SIG-M5 treated with dmso at 0.1 percent for 504 hours (cell line): ENCODE results near the gene AXDND1.
A peak's percentile ranks its signal among the peaks of the same experiment; 100 is the strongest.

ENCODE experiments used
- DNase-seq: peaks from one replicate; lab custom pipeline; 2025; ENCODE audit not compliant: unreplicated experiment; lab: John Stamatoyannopoulos, UW

AXDND1 gene

DNA sequence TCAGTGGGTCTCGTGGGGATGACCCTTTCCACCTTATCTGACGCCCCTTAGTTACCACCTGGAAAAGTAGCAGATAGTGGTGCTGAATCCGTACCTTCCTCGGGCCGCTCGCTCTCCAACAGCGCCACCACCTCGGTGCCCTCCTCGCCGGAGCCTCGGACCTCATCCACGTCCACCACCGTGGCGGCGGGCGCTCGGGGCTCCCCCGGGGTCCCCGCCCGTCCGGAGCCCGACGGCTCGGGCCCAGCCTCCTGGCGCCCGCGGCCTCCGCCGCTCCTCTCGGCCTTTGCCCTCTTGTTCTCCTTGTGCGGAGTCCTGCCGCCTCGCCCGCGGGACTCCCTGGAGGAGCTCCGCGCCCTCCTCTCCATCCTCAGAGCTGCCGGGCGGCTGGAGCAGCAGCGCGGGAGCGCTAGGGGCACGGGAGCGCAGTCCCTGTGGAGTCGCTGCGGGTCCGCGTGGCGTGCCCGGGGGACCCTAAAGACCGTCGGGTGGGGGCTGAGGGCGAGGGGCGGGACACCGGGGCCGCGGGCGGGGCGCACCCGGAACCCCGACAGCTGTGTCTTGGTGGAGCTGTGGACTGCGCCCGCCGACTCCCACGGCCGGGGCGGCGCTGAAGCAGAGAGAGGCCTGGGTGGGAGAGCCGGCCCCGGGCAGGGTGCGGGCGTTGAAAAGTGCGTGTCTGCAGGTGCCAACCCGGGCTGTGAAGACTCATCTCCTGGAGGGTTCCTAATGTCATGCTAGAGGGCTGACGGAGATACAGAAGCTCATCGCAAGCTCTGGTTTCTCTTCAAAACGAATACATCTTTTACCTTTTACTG, 209.9 kb downstream of the AXDND1 start, which contains the start of gene NPHS2:
Gene NPHS2, minus strand, starts transcription at position 452 of the 818 bp plus-strand sequence. Its CDS starts 84 bp downstream, at position 368.
- DNase-seq: no peak

DNA sequence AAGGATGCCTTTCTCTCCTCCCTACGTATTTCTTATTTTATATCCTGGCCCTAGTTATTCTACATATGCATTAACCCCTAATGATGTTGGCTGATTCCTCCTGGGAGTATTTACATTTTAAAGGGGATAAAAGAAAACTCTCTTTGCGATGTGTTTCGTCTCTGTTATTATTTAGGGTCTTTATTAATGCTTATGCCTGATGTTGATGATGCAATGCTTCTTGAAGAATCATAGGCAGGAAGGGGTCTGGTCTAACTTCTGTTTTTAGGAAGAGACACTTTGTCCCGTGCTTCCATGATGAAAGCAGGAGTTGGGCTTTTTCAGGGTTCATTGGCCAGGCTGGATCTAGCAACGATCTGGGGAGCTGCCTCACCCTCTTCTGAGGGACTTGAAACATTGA, 210.7 kb downstream of the AXDND1 start:
- DNase-seq: no peak

DNA sequence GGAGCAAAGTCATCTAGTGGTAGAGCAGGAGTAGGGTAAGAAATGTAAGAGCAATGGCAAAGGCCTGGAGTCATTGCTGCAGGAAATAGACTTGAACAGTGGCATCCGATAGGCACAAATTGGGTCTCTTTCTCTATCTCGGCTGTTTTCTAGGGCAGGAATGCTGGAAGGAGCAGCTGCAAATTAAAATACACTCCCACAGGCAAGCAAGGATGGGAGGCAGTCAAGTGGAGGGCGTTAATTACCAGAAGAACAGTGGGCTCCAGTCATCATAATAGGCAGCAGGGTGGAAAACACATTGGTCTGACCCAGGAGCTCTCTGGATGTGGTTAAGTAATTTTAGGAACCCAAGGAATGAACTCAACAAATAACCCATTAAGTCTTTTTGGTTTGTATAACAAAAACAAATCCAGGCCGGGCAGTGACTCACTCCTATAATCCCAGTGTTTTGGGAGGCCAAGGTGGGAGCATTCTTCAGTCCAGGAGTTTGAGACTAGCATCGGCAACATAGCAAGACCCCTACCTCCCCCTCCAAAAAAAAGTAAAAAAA, 218.1 kb downstream of the AXDND1 start:
- DNase-seq: no peak

DNA sequence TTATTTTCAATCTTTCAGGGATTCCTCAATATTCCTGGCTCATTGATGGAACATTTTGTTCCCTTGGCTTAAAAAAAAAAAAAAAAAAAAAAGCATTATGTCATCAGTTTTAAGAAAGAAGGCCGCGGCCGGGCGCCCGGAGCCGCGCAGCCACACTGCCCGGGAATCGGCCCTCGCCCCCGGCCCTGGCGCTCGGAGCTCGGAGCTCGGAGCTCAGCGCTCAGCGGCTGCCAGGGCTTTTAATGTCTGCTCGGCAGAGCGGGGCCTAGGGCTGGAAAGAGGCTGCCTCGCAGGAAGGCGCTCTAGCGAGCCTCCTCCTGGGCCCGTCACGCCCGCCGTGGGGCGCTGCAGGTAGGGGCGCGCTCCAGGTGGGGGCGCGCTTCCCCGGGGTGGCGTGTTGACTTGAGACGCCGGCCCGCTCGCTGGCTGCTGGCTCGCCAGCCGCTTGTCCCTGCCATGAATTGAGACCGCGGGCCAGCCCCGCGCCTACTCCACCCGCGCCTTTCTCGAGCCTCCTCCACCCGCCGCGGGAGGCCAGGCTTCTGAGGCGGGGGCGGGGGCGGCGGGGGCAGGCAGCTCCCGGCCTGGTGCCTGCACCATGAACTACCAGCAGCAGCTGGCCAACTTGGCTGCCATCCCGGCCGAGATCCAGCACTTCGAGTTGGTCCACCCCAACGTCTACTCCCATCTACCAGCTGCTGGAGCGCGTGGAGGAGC, 220.5 kb downstream of the AXDND1 start:
- DNase-seq: peak; percentile 4

DNA sequence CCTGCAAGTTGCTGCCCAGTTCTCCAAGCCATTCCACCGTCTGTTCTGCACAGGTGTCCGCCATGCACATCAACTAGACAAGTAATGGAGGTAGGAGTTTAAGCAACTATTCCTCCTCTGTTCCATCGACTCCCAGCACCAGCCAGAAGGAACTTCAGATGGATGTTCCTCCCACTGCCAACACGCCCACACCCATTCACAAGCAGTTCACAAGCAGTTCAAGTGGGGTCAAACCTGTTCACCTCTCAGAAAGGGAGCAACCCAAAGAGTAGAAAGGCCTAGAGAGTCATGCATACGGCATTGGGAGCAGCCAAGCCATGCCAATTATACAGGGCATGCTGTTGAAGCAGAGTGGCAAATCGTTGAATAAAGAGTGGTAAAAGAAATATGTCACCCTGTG, 221.6 kb downstream of the AXDND1 start:
- DNase-seq: no peak

DNA sequence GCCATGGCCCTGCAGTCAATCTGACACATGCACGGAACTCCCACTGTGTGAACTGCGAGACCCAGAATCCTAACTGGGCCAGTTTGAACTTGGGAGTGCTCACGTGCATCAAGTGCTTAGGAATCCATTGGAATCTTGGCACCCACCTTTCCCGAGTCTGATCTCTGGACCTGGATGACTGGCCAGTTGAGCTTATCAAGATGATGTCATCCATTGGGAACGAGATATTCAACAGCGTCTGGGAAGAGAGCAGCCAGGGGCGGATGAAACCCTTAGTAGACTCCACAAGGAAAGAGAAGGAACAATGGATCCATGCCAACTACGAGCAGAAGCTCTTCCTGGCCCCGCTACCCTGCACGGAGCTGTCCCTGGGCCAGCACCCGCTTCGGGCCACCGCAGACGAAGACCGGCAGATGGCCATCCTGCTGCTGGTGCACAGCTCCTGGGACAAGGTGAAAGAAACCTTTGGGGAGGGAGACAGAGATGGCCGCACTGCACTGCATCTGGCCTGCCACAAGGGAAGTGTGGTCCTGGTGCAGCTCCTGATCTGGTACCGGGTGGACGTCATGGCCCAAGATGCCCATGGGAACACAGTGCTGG, 222.8 kb downstream of the AXDND1 start:
- no peak for DNase-seq

DNA sequence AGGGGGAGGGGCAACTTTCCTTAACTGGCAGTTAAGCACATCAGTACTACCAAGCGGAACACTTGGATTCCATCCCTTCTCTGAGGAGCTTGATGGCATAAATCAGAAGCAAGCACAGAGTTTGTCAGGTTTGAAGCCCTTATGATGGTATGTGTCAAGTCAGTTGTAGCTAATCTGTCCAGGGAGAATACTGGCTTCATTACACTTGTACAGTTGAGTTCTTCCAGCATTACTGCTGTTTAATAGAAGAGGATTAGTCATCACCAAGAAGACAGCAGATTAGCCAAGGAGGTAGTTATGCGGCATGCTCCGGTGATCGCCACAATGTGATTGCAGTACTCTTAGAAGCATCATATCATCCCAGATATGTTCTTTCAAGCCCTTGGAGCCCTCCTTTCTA, 223.7 kb downstream of the AXDND1 start:
- DNase-seq: no peak

DNA sequence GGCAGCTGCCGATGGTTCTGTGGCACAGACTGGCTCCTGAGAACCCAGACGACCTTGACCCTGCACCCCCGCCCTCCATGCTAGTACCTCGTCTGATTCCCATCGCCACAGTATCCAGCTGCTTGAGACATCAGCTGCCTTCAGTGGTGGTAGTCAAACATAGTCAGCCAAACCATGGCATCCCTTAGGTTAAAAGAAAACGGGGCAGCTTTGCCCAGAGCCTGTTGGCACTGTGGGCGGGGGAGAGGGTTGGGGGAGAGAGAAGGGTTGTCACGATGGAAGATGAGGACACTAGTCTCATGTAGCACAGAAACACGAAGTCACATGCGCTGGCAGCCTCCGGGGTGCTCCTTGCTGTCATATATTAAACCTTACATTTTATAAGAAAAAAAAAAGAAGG, 224.9 kb downstream of the AXDND1 start:
- no peak for DNase-seq

DNA sequence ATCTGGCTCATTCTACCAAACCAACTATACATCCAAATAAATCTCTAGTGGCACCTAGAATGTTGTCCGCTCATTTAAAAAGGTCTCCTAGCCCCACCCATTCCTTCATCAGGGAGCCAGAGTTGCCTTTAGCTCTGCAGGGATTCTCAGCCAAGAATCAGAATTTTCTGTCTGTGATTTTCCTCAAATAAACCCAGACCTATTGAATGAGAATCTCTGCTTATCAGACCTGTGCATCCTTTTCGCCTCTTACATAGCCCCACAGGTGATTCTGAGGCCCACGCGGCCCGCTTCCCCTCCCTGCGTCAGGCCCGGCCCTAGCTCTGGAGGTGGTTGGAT, 225.5 kb downstream of the AXDND1 start:
- DNase-seq: no peak

DNA sequence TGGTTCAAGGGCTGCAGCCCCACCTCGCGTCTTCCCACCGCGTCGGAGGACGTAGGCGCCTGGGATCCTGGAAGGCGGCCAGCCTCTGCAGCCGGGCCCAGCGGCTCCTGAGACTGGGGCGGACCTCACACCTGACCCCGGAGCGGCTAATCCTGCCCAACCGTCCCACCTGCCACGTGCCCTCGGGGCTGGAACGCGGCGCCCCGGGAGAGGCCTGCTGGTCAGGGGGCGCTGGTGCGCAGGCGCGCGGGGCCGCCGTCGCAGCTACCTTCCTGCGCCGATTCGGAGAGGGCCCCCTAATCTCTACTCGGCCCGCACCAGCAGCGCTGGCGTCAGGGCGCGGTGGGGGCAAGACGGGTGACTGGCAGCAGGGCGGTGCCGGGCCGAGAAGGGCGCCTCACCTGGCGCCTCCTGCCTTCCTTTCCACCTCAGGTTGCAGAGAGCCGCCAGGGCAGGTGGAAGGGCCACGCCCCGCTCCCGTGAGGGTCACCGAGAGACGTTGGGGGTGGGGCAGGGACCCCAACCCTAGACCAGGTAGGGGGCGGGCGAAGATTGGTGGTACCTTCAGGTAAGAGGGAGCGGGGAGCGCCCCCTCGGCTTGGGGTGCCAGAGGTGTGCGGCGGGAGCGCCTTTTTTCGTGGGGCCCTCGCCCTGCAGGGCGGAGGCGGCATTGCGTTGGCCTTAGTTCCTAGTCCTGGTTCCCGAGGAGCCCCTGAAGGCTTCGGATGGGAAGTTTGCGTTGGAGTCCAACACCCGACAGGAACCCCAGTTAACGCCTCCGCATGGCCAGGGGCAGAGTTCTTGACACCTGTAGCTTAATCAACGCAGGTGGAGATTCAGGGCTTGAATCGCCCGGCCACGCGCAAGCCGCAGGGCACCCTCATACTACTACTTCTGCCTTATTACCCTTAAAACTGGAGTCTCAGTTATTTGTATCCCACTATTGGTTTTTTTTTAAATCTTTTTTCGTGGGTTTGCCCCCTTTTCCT, 226.1 kb downstream of the AXDND1 start, which contains the start of gene TDRD5:
Gene TDRD5, plus strand, starts transcription at position 241 of the 989 bp plus-strand sequence. CDS start 784 bp downstream, outside the sequence.
- DNase-seq: peak; percentile 13

DNA sequence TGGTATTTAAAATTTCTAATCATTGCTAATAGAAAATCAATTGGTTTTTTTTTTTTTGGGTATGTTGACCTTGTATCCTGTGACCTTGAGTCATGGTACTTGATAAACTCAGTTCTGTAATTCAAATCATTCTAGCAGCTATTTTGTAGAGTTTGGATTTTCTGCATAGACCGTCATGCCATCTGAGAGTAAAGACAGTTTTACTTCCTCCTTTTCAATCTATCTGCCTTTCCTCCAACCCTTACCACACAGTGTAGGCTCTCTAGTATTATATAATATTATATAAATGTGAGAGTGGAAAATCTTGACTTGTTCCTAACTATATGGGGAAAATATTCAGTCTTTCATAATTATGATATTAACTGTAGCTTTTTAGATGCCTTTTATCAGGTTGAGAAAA, 232.9 kb downstream of the AXDND1 start:
- peak; percentile 78 for DNase-seq

DNA sequence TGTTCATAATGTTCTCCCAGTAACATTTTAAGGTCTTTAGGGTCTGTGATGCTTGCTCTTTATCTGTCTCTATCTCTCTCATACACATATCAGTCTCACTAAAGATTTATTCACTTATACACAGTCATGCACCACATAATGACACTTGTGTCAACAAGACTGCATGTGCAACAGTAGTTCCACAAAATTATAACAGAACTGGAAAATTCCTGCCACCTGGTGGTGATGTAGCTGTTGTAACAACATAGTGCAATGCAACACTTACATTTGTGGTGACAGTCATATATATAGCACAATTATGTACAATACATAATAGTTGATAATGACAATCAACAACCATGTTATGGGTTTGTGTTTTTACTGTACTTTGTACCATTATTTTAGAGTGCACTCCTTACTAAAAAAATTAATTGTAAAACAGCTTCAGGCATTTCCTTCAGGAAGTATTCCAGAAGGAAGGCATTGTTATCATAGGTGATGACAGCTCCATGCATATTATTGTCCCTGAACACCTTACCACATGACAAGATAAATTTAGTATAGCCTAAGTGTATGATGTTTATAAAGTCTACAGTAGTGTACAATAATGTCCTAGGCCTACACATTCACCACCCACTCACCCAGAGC, 234.0 kb downstream of the AXDND1 start:
- DNase-seq: peak; percentile 65

DNA sequence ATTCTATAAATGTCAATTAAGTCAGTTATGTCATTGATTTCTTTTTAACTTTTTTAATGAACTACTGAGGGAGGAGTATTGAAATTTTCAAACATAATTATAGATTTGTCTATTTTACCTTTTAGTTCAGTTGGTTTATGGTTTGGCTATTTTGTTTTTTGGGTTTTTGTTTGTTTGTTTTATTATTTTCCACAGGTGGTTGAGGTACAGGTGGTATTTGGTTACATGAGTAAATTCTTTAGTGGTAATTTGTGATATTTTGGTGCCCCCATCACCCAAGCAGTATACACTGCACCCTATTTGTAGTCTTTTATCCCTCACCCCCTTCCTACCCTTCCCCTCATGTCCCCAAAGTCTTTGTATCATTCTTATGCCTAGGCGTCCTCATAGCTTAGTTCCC, 235.3 kb downstream of the AXDND1 start:
- no peak for DNase-seq
